ENCODE data around the gene APC2.

APC2 gene

DNA sequence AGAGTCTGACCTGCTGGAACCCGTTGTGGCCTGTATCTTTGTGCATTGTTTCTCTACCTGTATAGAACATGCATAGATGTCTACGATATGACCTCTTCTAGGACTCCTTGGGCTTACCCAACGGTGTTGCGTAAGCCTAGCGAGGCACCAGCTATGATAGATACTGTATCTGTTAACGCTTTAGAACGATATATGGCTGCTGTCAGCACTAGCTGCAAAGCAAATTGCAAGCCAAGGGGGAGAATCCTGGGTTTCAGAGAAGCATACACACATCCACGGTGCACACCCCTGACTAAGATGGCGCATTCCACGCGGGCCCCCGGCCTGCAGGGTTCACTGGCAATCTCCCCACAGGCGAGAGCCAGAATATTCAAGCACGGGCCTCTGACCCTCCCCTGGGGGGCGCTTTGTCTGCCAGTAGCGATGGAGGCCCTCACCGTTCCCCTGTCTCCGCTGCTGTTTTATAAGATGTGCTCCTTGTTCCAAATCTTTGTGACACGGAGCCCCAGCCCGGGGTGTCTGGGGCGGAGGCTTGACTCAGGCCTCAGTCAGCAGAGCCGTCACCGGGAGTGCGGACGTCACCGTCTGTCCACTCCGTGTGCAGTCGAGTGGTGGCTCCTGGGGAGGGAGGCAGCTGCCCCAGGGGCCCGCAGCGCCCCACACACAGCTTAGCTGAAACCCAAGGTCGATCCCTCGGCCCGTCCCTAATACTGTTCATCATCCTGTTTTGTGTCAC lies 24.7 kb upstream of the APC2 start:
- Histone ChIP-seq H3K27ac (ENCODE audit: low read depth, low read length) (no peak overlapping the region), H3K27me3 (ENCODE audit: control insufficient read depth in 1 of 2, insufficient read depth in 2 of 2, low read length in 2 of 2) (no peaks in the 10 kb centered on the region), H3K36me3 (ENCODE audit: insufficient read depth, low read length) (peaks cover 63% of the 10 kb centered on the region), H3K4me3 (ENCODE audit: low read depth in 1 of 2, low read length in 2 of 2) (no peak overlapping the region), H3K4me1 (ENCODE audit: insufficient read depth, low read length) (peaks cover 6% of the 10 kb centered on the region), H3K9me3 (ENCODE audit: low read length) (no peaks in the 10 kb centered on the region), H3K9ac (ENCODE audit: low read length) (no peak overlapping the region)

- Histone ChIP-seq H3K9ac (ENCODE audit: low read length) (no peak overlapping the region), H3K4me1 (ENCODE audit: insufficient read depth, low read length) (peaks cover 6% of the 10 kb centered on the region), H3K36me3 (ENCODE audit: insufficient read depth, low read length) (peaks cover 57% of the 10 kb centered on the region), H3K4me3 (ENCODE audit: low read depth in 1 of 2, low read length in 2 of 2) (no peak overlapping the region), H3K27me3 (ENCODE audit: control insufficient read depth in 1 of 2, insufficient read depth in 2 of 2, low read length in 2 of 2) (no peaks in the 10 kb centered on the region), H3K27ac (ENCODE audit: low read depth, low read length) (no peak overlapping the region), H3K9me3 (ENCODE audit: low read length) (no peaks in the 10 kb centered on the region)
These were observed 24.0 kb upstream of the APC2 start for GRCh38 chr19:1425902-1426301.

GRCh38 chr19:1426736-1427135 lies 23.2 kb upstream of the APC2 start:
- no peaks in the 10 kb centered on the region for H3K9me3 ChIP-seq (ENCODE audit: low read length)
- no peak overlapping the region for H3K4me3 ChIP-seq (ENCODE audit: low read depth in 1 of 2, low read length in 2 of 2)
- H3K36me3 ChIP-seq (ENCODE audit: insufficient read depth, low read length), result peaks cover 61% of the 10 kb centered on the region
- no peak overlapping the region for H3K9ac ChIP-seq (ENCODE audit: low read length)
- H3K4me1 ChIP-seq (ENCODE audit: insufficient read depth, low read length), result peaks cover 6% of the 10 kb centered on the region
- H3K27ac ChIP-seq (ENCODE audit: low read depth, low read length), result no peak overlapping the region
- no peaks in the 10 kb centered on the region for H3K27me3 ChIP-seq (ENCODE audit: control insufficient read depth in 1 of 2, insufficient read depth in 2 of 2, low read length in 2 of 2)

DNA sequence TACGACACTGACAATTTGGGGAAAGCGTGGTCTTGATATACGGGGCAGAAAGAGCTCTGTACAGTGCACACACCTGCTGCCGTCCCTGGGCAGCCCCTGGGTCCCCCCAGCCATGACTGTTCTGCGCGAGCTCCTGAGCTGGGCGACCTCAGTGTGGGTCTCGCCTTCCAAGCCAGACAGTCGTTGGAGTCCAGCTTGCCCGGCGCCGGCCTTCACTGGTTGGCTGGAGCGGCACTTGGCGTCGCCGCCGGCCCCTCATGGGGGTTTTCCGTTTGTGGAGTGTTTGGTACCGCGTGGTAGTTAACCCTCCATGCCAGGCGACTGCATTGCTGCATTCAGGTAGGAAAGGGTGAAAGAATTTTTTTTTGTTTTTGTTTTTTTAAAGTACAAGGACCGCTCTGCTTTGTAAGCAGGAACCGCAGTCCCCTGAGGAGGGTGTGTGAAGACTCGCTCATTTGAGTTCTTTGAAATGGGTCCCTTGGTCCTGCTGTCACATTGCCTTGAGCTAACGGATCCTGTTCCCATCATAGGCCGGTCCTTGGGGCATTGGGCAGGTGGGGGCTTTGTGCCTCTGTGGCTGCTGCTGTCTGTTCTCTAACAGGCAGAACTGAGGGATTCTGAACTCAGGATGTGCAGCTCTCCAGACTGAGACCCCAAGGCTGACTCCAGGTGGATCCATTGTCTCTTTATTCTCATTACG lies 22.6 kb upstream of the APC2 start:
- Histone ChIP-seq H3K36me3 (ENCODE audit: insufficient read depth, low read length) (peaks cover 67% of the 10 kb centered on the region), H3K27me3 (ENCODE audit: control insufficient read depth in 1 of 2, insufficient read depth in 2 of 2, low read length in 2 of 2) (no peaks in the 10 kb centered on the region), H3K9me3 (ENCODE audit: low read length) (no peaks in the 10 kb centered on the region), H3K4me1 (ENCODE audit: insufficient read depth, low read length) (peaks cover 6% of the 10 kb centered on the region), H3K9ac (ENCODE audit: low read length) (no peak overlapping the region), H3K4me3 (ENCODE audit: low read depth in 1 of 2, low read length in 2 of 2) (no peak overlapping the region), H3K27ac (ENCODE audit: low read depth, low read length) (no peak overlapping the region)

DNA sequence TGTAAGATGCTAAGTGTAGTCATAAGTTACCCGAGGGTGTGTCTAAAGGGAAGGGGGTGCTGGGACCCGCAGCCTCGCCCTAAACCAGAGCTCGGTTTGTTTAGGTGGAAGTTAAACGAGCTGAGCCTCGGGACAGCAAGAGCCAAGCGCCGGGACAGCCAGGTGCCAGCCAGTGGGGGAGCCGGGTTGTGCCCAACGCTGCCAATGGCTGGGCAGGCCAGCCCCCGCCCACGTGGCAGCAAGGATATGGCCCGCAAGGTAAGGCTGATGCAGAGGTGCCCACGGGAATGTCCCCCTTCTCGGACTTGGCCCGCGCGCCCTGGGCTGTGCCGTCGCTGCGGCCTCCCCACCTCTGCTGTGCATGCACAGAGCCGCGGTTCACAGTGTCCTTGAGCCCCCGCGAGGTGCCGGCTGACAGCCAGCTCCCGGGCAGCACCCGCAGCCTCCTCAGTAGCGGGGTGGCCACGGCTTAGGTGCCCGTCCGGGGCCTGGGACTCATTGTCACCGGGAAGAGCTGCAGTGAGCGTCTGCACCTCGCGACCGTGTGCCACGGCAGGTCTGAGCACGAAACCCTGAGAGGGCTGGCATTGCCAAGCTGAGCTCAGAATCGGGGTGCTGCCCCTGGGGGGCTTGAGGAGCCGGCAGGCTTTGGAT lies 21.1 kb upstream of the APC2 start:
- Histone ChIP-seq H3K4me3 (ENCODE audit: low read depth in 1 of 2, low read length in 2 of 2) (no peak overlapping the region), H3K27ac (ENCODE audit: low read depth, low read length) (no peak overlapping the region), H3K4me1 (ENCODE audit: insufficient read depth, low read length) (no peaks in the 10 kb centered on the region), H3K36me3 (ENCODE audit: insufficient read depth, low read length) (peaks cover 70% of the 10 kb centered on the region), H3K9me3 (ENCODE audit: low read length) (no peaks in the 10 kb centered on the region), H3K9ac (ENCODE audit: low read length) (no peak overlapping the region), H3K27me3 (ENCODE audit: control insufficient read depth in 1 of 2, insufficient read depth in 2 of 2, low read length in 2 of 2) (no peaks in the 10 kb centered on the region)

- H3K4me3 ChIP-seq (ENCODE audit: low read depth in 1 of 2, low read length in 2 of 2), result no peak overlapping the region
- no peak overlapping the region for H3K9ac ChIP-seq (ENCODE audit: low read length)
- H3K4me1 ChIP-seq (ENCODE audit: insufficient read depth, low read length), result no peaks in the 10 kb centered on the region
- no peaks in the 10 kb centered on the region for H3K9me3 ChIP-seq (ENCODE audit: low read length)
- H3K27me3 ChIP-seq (ENCODE audit: control insufficient read depth in 1 of 2, insufficient read depth in 2 of 2, low read length in 2 of 2), result no peaks in the 10 kb centered on the region
- no peak overlapping the region for H3K27ac ChIP-seq (ENCODE audit: low read depth, low read length)
- peaks cover 73% of the 10 kb centered on the region for H3K36me3 ChIP-seq (ENCODE audit: insufficient read depth, low read length)
These were observed 20.2 kb upstream of the APC2 start for GRCh38 chr19:1429750-1430149.

DNA sequence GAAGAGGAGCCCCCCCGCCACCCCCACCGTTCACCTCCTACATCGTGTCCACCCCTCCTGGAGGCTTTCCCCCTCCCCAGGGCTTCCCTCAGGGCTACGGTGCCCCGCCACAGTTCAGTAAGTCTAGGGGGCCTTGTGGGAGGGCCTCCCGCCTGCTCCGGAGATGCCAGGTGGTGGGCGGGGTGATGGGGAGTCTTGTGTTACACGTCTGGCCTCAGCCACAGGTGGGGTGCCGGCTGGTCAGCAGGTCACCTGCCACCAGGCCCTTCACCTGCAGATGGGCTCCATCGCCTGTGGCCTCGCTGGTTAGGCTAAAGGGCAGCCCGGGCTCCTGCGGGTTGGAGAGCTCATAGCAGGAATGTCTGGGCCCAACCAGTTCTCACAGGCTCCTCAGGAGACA lies 19.7 kb upstream of the APC2 start:
- Histone ChIP-seq H3K36me3 (ENCODE audit: insufficient read depth, low read length) (peaks cover 68% of the 10 kb centered on the region), H3K9ac (ENCODE audit: low read length) (no peak overlapping the region), H3K27me3 (ENCODE audit: control insufficient read depth in 1 of 2, insufficient read depth in 2 of 2, low read length in 2 of 2) (no peaks in the 10 kb centered on the region), H3K9me3 (ENCODE audit: low read length) (no peaks in the 10 kb centered on the region), H3K27ac (ENCODE audit: low read depth, low read length) (no peak overlapping the region), H3K4me3 (ENCODE audit: low read depth in 1 of 2, low read length in 2 of 2) (no peak overlapping the region), H3K4me1 (ENCODE audit: insufficient read depth, low read length) (no peaks in the 10 kb centered on the region)

- H3K4me3 ChIP-seq (ENCODE audit: low read depth in 1 of 2, low read length in 2 of 2), result no peak overlapping the region
- H3K4me1 ChIP-seq (ENCODE audit: insufficient read depth, low read length), result no peaks in the 10 kb centered on the region
- no peak overlapping the region for H3K27ac ChIP-seq (ENCODE audit: low read depth, low read length)
- no peaks in the 10 kb centered on the region for H3K27me3 ChIP-seq (ENCODE audit: control insufficient read depth in 1 of 2, insufficient read depth in 2 of 2, low read length in 2 of 2)
- no peak overlapping the region for H3K9ac ChIP-seq (ENCODE audit: low read length)
- H3K9me3 ChIP-seq (ENCODE audit: low read length), result no peaks in the 10 kb centered on the region
- H3K36me3 ChIP-seq (ENCODE audit: insufficient read depth, low read length), result peaks cover 56% of the 10 kb centered on the region
These were observed 18.0 kb upstream of the APC2 start for GRCh38 chr19:1431759-1432506.

GRCh38 chr19:1432507-1432887 lies 17.4 kb upstream of the APC2 start:
- Histone ChIP-seq H3K27me3 (ENCODE audit: control insufficient read depth in 1 of 2, insufficient read depth in 2 of 2, low read length in 2 of 2) (no peaks in the 10 kb centered on the region), H3K4me1 (ENCODE audit: insufficient read depth, low read length) (no peaks in the 10 kb centered on the region), H3K9ac (ENCODE audit: low read length) (no peak overlapping the region), H3K36me3 (ENCODE audit: insufficient read depth, low read length) (peaks cover 52% of the 10 kb centered on the region), H3K9me3 (ENCODE audit: low read length) (no peaks in the 10 kb centered on the region), H3K27ac (ENCODE audit: low read depth, low read length) (no peak overlapping the region), H3K4me3 (ENCODE audit: low read depth in 1 of 2, low read length in 2 of 2) (no peak overlapping the region)

GRCh38 chr19:1433119-1434039 lies 16.5 kb upstream of the APC2 start:
- H3K4me1 ChIP-seq (ENCODE audit: insufficient read depth, low read length), result peaks cover 5% of the 10 kb centered on the region
- H3K36me3 ChIP-seq (ENCODE audit: insufficient read depth, low read length), result peaks cover 44% of the 10 kb centered on the region
- no peaks in the 10 kb centered on the region for H3K9me3 ChIP-seq (ENCODE audit: low read length)
- no peak overlapping the region for H3K4me3 ChIP-seq (ENCODE audit: low read depth in 1 of 2, low read length in 2 of 2)
- no peak overlapping the region for H3K27ac ChIP-seq (ENCODE audit: low read depth, low read length)
- H3K9ac ChIP-seq (ENCODE audit: low read length), result no peak overlapping the region
- no peaks in the 10 kb centered on the region for H3K27me3 ChIP-seq (ENCODE audit: control insufficient read depth in 1 of 2, insufficient read depth in 2 of 2, low read length in 2 of 2)
